SK-N-MC (cell line): ENCODE results near the gene GAGE13.
"Not testable (repeated sequence)": the region's sequence is repeated elsewhere in the genome, so short reads cannot be mapped to it uniquely, and the experiment has no call there.

ENCODE experiments used
- DNase-seq: peaks from one replicate; pipeline ENCODE4 v3.0.0-alpha.2; 2011; ENCODE audit warnings: low read depth, low spot score
- H3K27ac ChIP-seq: fragments of 200-600 bp; sonication (generic); 2 replicates; pipeline ENCODE4 v1.5.1; 2016; ENCODE audit warnings: mixed run types
- H3K36me3 ChIP-seq: fragments of 200-600 bp; sonication (generic); 2 replicates; pipeline ENCODE4 v1.6.1; 2017; ENCODE audit warnings: antibody characterized with exemption, low read length, mixed read lengths; ENCODE audit not compliant: insufficient read depth
- H3K4me3 ChIP-seq: fragments of 200-600 bp; sonication (generic); 2 replicates; pipeline ENCODE4 v1.5.1; 2016
- H3K9ac ChIP-seq: fragments of 200-600 bp; sonication (generic); 2 replicates; pipeline ENCODE4 v1.8.0; 2017; ENCODE audit warnings: mixed run types, mixed read lengths; ENCODE audit not compliant: insufficient read length
- H3K9me3 ChIP-seq: fragments of 200-600 bp; sonication (generic); 2 replicates; pipeline ENCODE4 v1.6.1; 2017; ENCODE audit warnings: low read depth, mild to moderate bottlenecking, antibody characterized with exemption, low read length, moderate library complexity, mixed read lengths
- EZH2 ChIP-seq: fragments of 200-600 bp; sonication (generic); IDR thresholded peaks from one replicate; pipeline ENCODE4 v1.6.1; 2017; ENCODE audit warnings: antibody characterized with exemption
- FOXP2 ChIP-seq: optimal IDR thresholded peaks from 2 replicates; pipeline ENCODE3; 2011; ENCODE audit warnings: mild to moderate bottlenecking, moderate library complexity; ENCODE audit not compliant: insufficient read depth; ENCODE audit errors: extremely low read length, control extremely low read depth
- POLR2AphosphoS5 ChIP-seq: IDR thresholded peaks from 2 replicates; pipeline ENCODE4 v1.6.1; 2012; ENCODE audit warnings: mild to moderate bottlenecking, low read depth, low read length, borderline replicate concordance

Gene GAGE13

GRCh38 chrX:49300703-49301102 is 30.7 kb upstream of the GAGE13 start:
- H3K4me3 ChIP-seq = no peak overlapping the region
- H3K9ac ChIP-seq = no peak overlapping the region
- no peak overlapping the region for H3K27ac ChIP-seq

GRCh38 chrX:49303346-49303745 is 28.0 kb upstream of the GAGE13 start, which contains the start of gene GAGE10:
GAGE10 (plus strand) TSS chrX:49303646; CDS start chrX:49304860, 1,214 bp downstream.
- no peak within 1 kb of the TSS for H3K9ac ChIP-seq
- no peak within 1 kb of the TSS for H3K4me3 ChIP-seq
- H3K27ac ChIP-seq = no peak within 1 kb of the TSS
- no peaks in the 10 kb centered on the region for H3K36me3 ChIP-seq
- TF ChIP-seq FOXP2 = no peak
- TF ChIP-seq POLR2AphosphoS5 = no peak
- TF ChIP-seq EZH2 = no peak
- H3K9me3 ChIP-seq = no peaks in the 10 kb centered on the region
- DNase-seq = no peak

More at GRCh38 chrX:49300703-49301102, 30.7 kb upstream of the GAGE13 start:
- TF ChIP-seq POLR2AphosphoS5 (no peak), FOXP2 (no peak), EZH2 (no peak)
- no peak for DNase-seq
- H3K9me3 ChIP-seq = no peaks in the 10 kb centered on the region
- H3K36me3 ChIP-seq = no peaks in the 10 kb centered on the region

- H3K4me3 ChIP-seq, H3K9me3 ChIP-seq, H3K27ac ChIP-seq, H3K9ac ChIP-seq, DNase-seq, H3K36me3 ChIP-seq: not testable (repeated sequence)
Measured at GRCh38 chrX:49307775-49308174, 23.6 kb upstream of the GAGE13 start.

GRCh38 chrX:49308604-49309269 is 22.6 kb upstream of the GAGE13 start:
- Histone ChIP-seq H3K27ac (no peak overlapping the region), H3K9ac (no peak overlapping the region), H3K4me3 (no peak overlapping the region), H3K9me3 (no peaks in the 10 kb centered on the region), H3K36me3 (no peaks in the 10 kb centered on the region)
- no peak for DNase-seq
- TF ChIP-seq FOXP2 (no peak), POLR2AphosphoS5 (no peak), EZH2 (no peak)

- no peak for DNase-seq
- H3K4me3 ChIP-seq = no peak overlapping the region
- peak overlapping the region; percentile 32 for H3K9ac ChIP-seq
- no peak for TF ChIP-seq POLR2AphosphoS5
- no peak for TF ChIP-seq FOXP2
- TF ChIP-seq EZH2 = no peak
- H3K27ac ChIP-seq = no peak overlapping the region
- no peaks in the 10 kb centered on the region for H3K36me3 ChIP-seq
- no peaks in the 10 kb centered on the region for H3K9me3 ChIP-seq
Measured at GRCh38 chrX:49309401-49309981, 21.9 kb upstream of the GAGE13 start.

GRCh38 chrX:49310371-49310770 is 21.0 kb upstream of the GAGE13 start:
- no peak overlapping the region for H3K9ac ChIP-seq
- no peak for TF ChIP-seq POLR2AphosphoS5
- no peak for TF ChIP-seq EZH2
- no peak for TF ChIP-seq FOXP2

GRCh38 chrX:49312176-49312575 is 19.2 kb upstream of the GAGE13 start:
- no peak for DNase-seq
- no peaks in the 10 kb centered on the region for H3K36me3 ChIP-seq
- H3K9me3 ChIP-seq = no peaks in the 10 kb centered on the region
- H3K4me3 ChIP-seq = no peak overlapping the region
- no peak overlapping the region for H3K9ac ChIP-seq
- no peak overlapping the region for H3K27ac ChIP-seq
- no peak for TF ChIP-seq POLR2AphosphoS5
- TF ChIP-seq FOXP2 = no peak
- no peak for TF ChIP-seq EZH2

More at GRCh38 chrX:49310371-49310770, 21.0 kb upstream of the GAGE13 start:
- Histone ChIP-seq H3K4me3 (no peak overlapping the region), H3K27ac (no peak overlapping the region), H3K36me3 (no peaks in the 10 kb centered on the region), H3K9me3 (no peaks in the 10 kb centered on the region)
- no peak for DNase-seq

- DNase-seq = no peak
- Histone ChIP-seq H3K4me3 (no peak overlapping the region), H3K9me3 (no peaks in the 10 kb centered on the region), H3K27ac (no peak overlapping the region), H3K9ac (no peak overlapping the region), H3K36me3 (no peaks in the 10 kb centered on the region)
- no peak for TF ChIP-seq POLR2AphosphoS5
- TF ChIP-seq EZH2 = no peak
- TF ChIP-seq FOXP2 = no peak
Measured at GRCh38 chrX:49316085-49316484, 15.3 kb upstream of the GAGE13 start.

- not testable (repeated sequence) for H3K9ac ChIP-seq, H3K4me3 ChIP-seq, H3K36me3 ChIP-seq, H3K27ac ChIP-seq, DNase-seq, H3K9me3 ChIP-seq
Measured at GRCh38 chrX:49321737-49322136, 9.6 kb upstream of the GAGE13 start, which contains the start of gene GAGE12J. GAGE12J (plus strand) TSS chrX:49322037; CDS start chrX:49323194, 1,157 bp downstream.

- not testable (repeated sequence) for H3K4me3 ChIP-seq, DNase-seq, H3K27ac ChIP-seq, H3K9me3 ChIP-seq, H3K36me3 ChIP-seq, H3K9ac ChIP-seq
Measured at GRCh38 chrX:49322266-49322665, 9.1 kb upstream of the GAGE13 start.

- not testable (repeated sequence) for H3K36me3 ChIP-seq, DNase-seq, H3K4me3 ChIP-seq, H3K9ac ChIP-seq, H3K9me3 ChIP-seq, H3K27ac ChIP-seq
Measured at GRCh38 chrX:49323735-49324134, 7.6 kb upstream of the GAGE13 start.

GRCh38 chrX:49330421-49330820 is 961 bp upstream of the GAGE13 start:
- H3K36me3 ChIP-seq, H3K9ac ChIP-seq, H3K4me3 ChIP-seq, H3K27ac ChIP-seq, H3K9me3 ChIP-seq, DNase-seq: not testable (repeated sequence)
